KOPT-K1 (cell line): ENCODE measurements around the gene ATF7IP2.

Experiments
- H3K27ac ChIP-seq: fragments of 200-600 bp; sonication (generic); 2 replicates; pipeline ENCODE4 v1.5.1; 2016; ENCODE audit warnings: antibody characterized with exemption, mild to moderate bottlenecking, low read depth, low read length; ENCODE audit not compliant: poor library complexity, severe bottlenecking
- H3K36me3 ChIP-seq: fragments of 200-600 bp; sonication (generic); 2 replicates; pipeline ENCODE4 v1.5.1; 2017; ENCODE audit warnings: antibody characterized with exemption, mild to moderate bottlenecking, low read length, moderate library complexity; ENCODE audit not compliant: insufficient read depth
- H3K9me3 ChIP-seq: fragments of 200-600 bp; sonication (generic); 2 replicates; pipeline ENCODE4 v1.5.1; 2017; ENCODE audit warnings: antibody characterized with exemption, low read length, mild to moderate bottlenecking; ENCODE audit not compliant: insufficient read depth, poor library complexity, severe bottlenecking

ATF7IP2 gene

GRCh38 chr16:10526962-10527361 lies 141.1 kb downstream of the ATF7IP2 start:
- Histone ChIP-seq H3K9me3 (no peaks in the 10 kb centered on the region), H3K27ac (no peak overlapping the region), H3K36me3 (no peaks in the 10 kb centered on the region)

GRCh38 chr16:10528635-10529034 lies 142.8 kb downstream of the ATF7IP2 start:
- Histone ChIP-seq H3K27ac (no peak overlapping the region), H3K9me3 (no peaks in the 10 kb centered on the region), H3K36me3 (no peaks in the 10 kb centered on the region)

- H3K27ac ChIP-seq, result no peak overlapping the region
- no peaks in the 10 kb centered on the region for H3K36me3 ChIP-seq
- no peaks in the 10 kb centered on the region for H3K9me3 ChIP-seq
These were observed 144.2 kb downstream of the ATF7IP2 start for GRCh38 chr16:10529895-10530669.

GRCh38 chr16:10530685-10531084 lies 144.8 kb downstream of the ATF7IP2 start:
- Histone ChIP-seq H3K27ac (no peak overlapping the region), H3K9me3 (no peaks in the 10 kb centered on the region), H3K36me3 (no peaks in the 10 kb centered on the region)

- no peaks in the 10 kb centered on the region for H3K9me3 ChIP-seq
- H3K27ac ChIP-seq, result no peak overlapping the region
- no peaks in the 10 kb centered on the region for H3K36me3 ChIP-seq
These were observed 145.7 kb downstream of the ATF7IP2 start for GRCh38 chr16:10531582-10531981.
